ENCODE data around the gene VILL.

- TF ChIP-seq CTCF (IDR thresholded peaks at IDR 0.05) = no peak
- no peak for TF ChIP-seq POLR2AphosphoS5 (IDR thresholded peaks at IDR 0.05; ENCODE audit: low read depth, low read length)
- no peak for TF ChIP-seq REST (IDR thresholded peaks at IDR 0.05; ENCODE audit: insufficient read depth in 1 of 2, low read depth in 2 of 2, low read length in 1 of 2)
These were observed 1.6 kb upstream of the VILL start for GRCh38 chr3:37988931-37989525.

Measured in Panc1 (cell line).